GM12878 (cell line): ENCODE measurements around the gene TINCR. TPM values are rescaled to one million over a fixed set of nuclear protein-coding genes. Genes with fewer than 3 reads are reported as not detected.

Experiments
- ATAC-seq: fragments of 200-7000 bp; cut with Tn5 transposase; 3 replicates; pipeline ENCODE4 v1.9.1; 2020; ENCODE audit warnings: mild to moderate bottlenecking, moderate library complexity
- BruUV-seq: library from RNA; stranded (reverse); fragments of 400-500 nt; replicated peaks from 2 replicates; lab custom pipeline; 2021; lab: Mats Ljungman, UMichigan
- CTCF ChIA-PET: fragments of 300-600 bp; sonication (Branson Sonifier 250); formaldehyde crosslinking; extraction: SDS; loops from one replicate; lab custom pipeline; 2021; ENCODE audit warnings: inconsistent platforms; lab: Yijun Ruan, JAX
- POLR2A ChIA-PET: fragments of 350-600 bp; formaldehyde crosslinking; extraction: SDS; loops from one replicate; lab custom pipeline; 2021; ENCODE audit warnings: inconsistent platforms; lab: Charles Lee
- RAD21 ChIA-PET: fragments of 300-600 bp; sonication (Branson Sonifier 250); formaldehyde crosslinking; loops from one replicate; lab custom pipeline; 2023; ENCODE audit warnings: antibody characterized with exemption; ENCODE audit not compliant: unreplicated experiment; lab: Charles Lee
- SMC1A ChIA-PET: fragments of 300-600 bp; sonication (Branson Sonifier 250); formaldehyde crosslinking; loops from one replicate; lab custom pipeline; 2023; ENCODE audit not compliant: unreplicated experiment, uncharacterized antibody; lab: Charles Lee
- DNase-seq: peaks from one replicate; pipeline ENCODE4 v3.0.0-alpha.2; 2011; ENCODE audit warnings: low read depth, low spot score
- FAIRE-seq: peaks from 3 replicates; lab custom pipeline; 2011; peaks lifted over from hg19 to GRCh38; lab: Jason Lieb, UNC
- H2AFZ ChIP-seq: 2 replicates; pipeline ENCODE4 v1.6.0; 2011; ENCODE audit warnings: low read depth, low read length, control low read depth; ENCODE audit not compliant: control insufficient read depth
- H3K27ac ChIP-seq: 2 replicates; pipeline ENCODE4 v1.5.1; 2011; ENCODE audit warnings: control low read depth; ENCODE audit not compliant: control insufficient read depth, insufficient read depth
- H3K27me3 ChIP-seq, 2 experiments: replicated peaks in 1 of 2; 2 replicates each; pipeline versions ENCODE4 v1.6.0 to v1.6.1; 2011; ENCODE audit warnings: low read length in 1 of 2; ENCODE audit not compliant: control insufficient read depth in 2 of 2, insufficient read depth in 2 of 2
- H3K36me3 ChIP-seq, 2 experiments: 2 replicates each; pipeline ENCODE4 v1.5.1; 2011; ENCODE audit warnings: low read length in 1 of 2; ENCODE audit not compliant: control insufficient read depth in 2 of 2, insufficient read depth in 2 of 2
- H3K4me1 ChIP-seq: 2 replicates; pipeline ENCODE4 v1.6.1; 2011; ENCODE audit warnings: mild to moderate bottlenecking, low read length, moderate library complexity, mixed read lengths; ENCODE audit not compliant: control insufficient read depth, insufficient read depth
- H3K4me2 ChIP-seq: 2 replicates; pipeline ENCODE4 v1.6.0; 2011; ENCODE audit warnings: control low read depth; ENCODE audit not compliant: control insufficient read depth, insufficient read depth
- H3K4me3 ChIP-seq: fragments of 200-600 bp; sonication (generic); 2 replicates; pipeline ENCODE4 v1.5.1; 2016
- H3K79me2 ChIP-seq: 2 replicates; pipeline ENCODE4 v1.6.0; 2011; ENCODE audit warnings: low read length; ENCODE audit not compliant: control insufficient read depth, insufficient read depth
- H3K9ac ChIP-seq: 2 replicates; pipeline ENCODE4 v1.8.0; 2011; ENCODE audit warnings: low read length, control low read depth, mixed read lengths; ENCODE audit not compliant: control insufficient read depth, insufficient read depth
- H3K9me3 ChIP-seq: replicated peaks from 3 replicates; pipeline ENCODE4 v1.5.1; 2011; ENCODE audit warnings: mild to moderate bottlenecking, low read length; ENCODE audit not compliant: control insufficient read depth, insufficient read depth
- H4K20me1 ChIP-seq: 2 replicates; pipeline ENCODE4 v1.6.0; 2011; ENCODE audit not compliant: control insufficient read depth, insufficient read depth
- CHD1 ChIP-seq: IDR thresholded peaks from 2 replicates; pipeline ENCODE4 v1.6.1; 2012; ENCODE audit warnings: low read depth, low read length, improper control_type of control experiment
- CREB1 ChIP-seq: IDR thresholded peaks from 2 replicates; pipeline ENCODE4 v1.6.1; 2012; ENCODE audit warnings: low read depth, mild to moderate bottlenecking, inconsistent platforms
- CTCF ChIP-seq, 3 experiments: IDR thresholded peaks in 2 of 3; conservative IDR thresholded peaks in 1 of 3; 2 replicates each; pipeline ENCODE4 v1.5.1; 2011; ENCODE audit warnings: low read depth in 3 of 3, low read length in 3 of 3, mild to moderate bottlenecking in 3 of 3, control low read depth in 2 of 3, moderate library complexity in 2 of 3, inconsistent platforms in 1 of 3, mixed read lengths in 1 of 3; ENCODE audit not compliant: control insufficient read depth in 2 of 3, insufficient read depth in 1 of 3; ENCODE audit errors: extremely low read depth in 1 of 3
- CUX1 ChIP-seq: IDR thresholded peaks from 2 replicates; pipeline ENCODE4 v1.6.1; 2012; ENCODE audit warnings: improper control_type of control experiment, low read depth, low read length; ENCODE audit not compliant: insufficient replicate concordance
- ETV6 ChIP-seq, 2 experiments: fragments of 450-650 bp in 1 of 2; IDR thresholded peaks in 1 of 2; conservative IDR thresholded peaks in 1 of 2; 2 replicates each; pipeline ENCODE4 v1.6.1; 2014; ENCODE audit warnings: antibody characterized with exemption in 1 of 2, borderline replicate concordance in 1 of 2, low read depth in 1 of 2, mild to moderate bottlenecking in 1 of 2, moderate library complexity in 1 of 2
- KAT2A ChIP-seq: conservative IDR thresholded peaks from 2 replicates; pipeline ENCODE4 v1.6.1; 2011; ENCODE audit warnings: low read depth, low read length; ENCODE audit not compliant: control insufficient read depth
- MTA2 ChIP-seq: fragments of 450-650 bp; IDR thresholded peaks from 2 replicates; pipeline ENCODE4 v1.6.1; 2016; ENCODE audit warnings: low read depth, mild to moderate bottlenecking, moderate library complexity
- MYB ChIP-seq: fragments of 150-350 bp; IDR thresholded peaks from 2 replicates; pipeline ENCODE4 v1.6.1; 2014; ENCODE audit warnings: mild to moderate bottlenecking, low read depth, low read length, borderline replicate concordance
- NFXL1 ChIP-seq: fragments of 450-650 bp; IDR thresholded peaks from 2 replicates; pipeline ENCODE4 v1.6.1; 2017; ENCODE audit warnings: antibody characterized with exemption, mild to moderate bottlenecking, borderline replicate concordance
- PAX8 ChIP-seq: fragments of 450-650 bp; IDR thresholded peaks from 2 replicates; pipeline ENCODE4 v1.6.1; 2017; ENCODE audit warnings: mild to moderate bottlenecking, moderate library complexity
- PML ChIP-seq: IDR thresholded peaks from 2 replicates; pipeline ENCODE4 v1.6.1; 2012; ENCODE audit warnings: low read length, inconsistent platforms
- POLR2A ChIP-seq: IDR thresholded peaks from 2 replicates; pipeline ENCODE4 v1.6.1; 2011; ENCODE audit warnings: low read depth, mild to moderate bottlenecking, low read length
- SREBF1 ChIP-seq: IDR thresholded peaks from 2 replicates; pipeline ENCODE4 v1.6.1; 2012; ENCODE audit warnings: mild to moderate bottlenecking, low read length
- STAT1 ChIP-seq: fragments of 450-650 bp; conservative IDR thresholded peaks from 2 replicates; pipeline ENCODE4 v1.6.1; 2014; ENCODE audit warnings: antibody characterized with exemption, mild to moderate bottlenecking
- TAF1 ChIP-seq: IDR thresholded peaks from 2 replicates; pipeline ENCODE4 v1.6.1; 2011; ENCODE audit warnings: mild to moderate bottlenecking, low read depth, low read length, borderline replicate concordance
- ZNF274 ChIP-seq: IDR thresholded peaks from one replicate; pipeline ENCODE4 v1.8.0; 2011; ENCODE audit not compliant: insufficient read length, insufficient read depth
- ZZZ3 ChIP-seq: IDR thresholded peaks from 2 replicates; pipeline ENCODE4 v1.6.1; 2011; ENCODE audit warnings: low read depth; ENCODE audit not compliant: control insufficient read depth, insufficient read length
- WGBS: methylation state at CpG from one replicate; pipeline ENCODE4 v1.1.6; 2016; ENCODE audit warnings: low lambda C conversion rate; ENCODE audit not compliant: insufficient replicate concordance, insufficient coverage; ENCODE audit errors: missing lambda C conversion rate; 5-methylcytosine and 5-hydroxymethylcytosine counted together
- in situ Hi-C: fragments of 300-500 bp; cut with MboI; formaldehyde crosslinking; loops from 9 replicates; pipeline ENCODE4 v1.14.3; 2018; ENCODE audit warnings: mixed read lengths
- intact Hi-C: fragments of 100-400 bp; cut with micrococcal nuclease; formaldehyde crosslinking; loops from one replicate; pipeline ENCODE4 v1.14.2; 2022; ENCODE audit not compliant: unreplicated experiment
- polyA plus RNA-seq, 11 experiments: library from polyadenylated mRNA; depleted of rRNA in 4 of 11; unstranded in 6 of 11; stranded (reverse) in 5 of 11; fragments of >200 nt; fragmentation: Nextera tagmentation in 4 of 11; fragmentation: Illumina TruSeq in 1 of 11; extraction: Ambion mirVana in 4 of 11; extraction: Trizol in 1 of 11; gene quantifications; 1 replicate in 1 of 11; 2 replicates in 10 of 11; pipeline versions ENCODE4 v1.2.1 to v1.2.3, GENCODE V29; 2011 to 2016; ENCODE audit warnings: inconsistent platforms in 2 of 11, missing spikeins in 2 of 11, low read depth in 1 of 11
- total RNA-seq, 4 experiments: library from RNA; depleted of rRNA in 3 of 4; stranded (reverse); fragments of >200 nt in 3 of 4; fragmentation: Illumina TruSeq in 1 of 4; extraction: Trizol in 1 of 4; gene quantifications; 2 replicates each; pipeline versions ENCODE4 v1.2.1 to v1.2.3, GENCODE V29; 2013 to 2021

TINCR gene
- total and polyA plus RNA-seq, 10 of the 15 experiments (the other 5 are each of a cell fraction or from before 2014, with no cell fraction given) = 0.02 to 0.36 (median 0.06) TPM; not detected in 3

GRCh38 chr19:5553892-5554291, 13.9 kb downstream of the TINCR start:
- Histone ChIP-seq H3K9ac (no peak overlapping the region), H3K79me2 (no peaks in the 10 kb centered on the region), H3K4me1 (no peaks in the 10 kb centered on the region), H3K36me3 (no peaks in the 10 kb centered on the region), H3K9me3 (no peaks in the 10 kb centered on the region), H2AFZ (no peak overlapping the region), H3K4me2 (no peak overlapping the region), H4K20me1 (no peaks in the 10 kb centered on the region), H3K27me3 (no peaks in the 10 kb centered on the region), H3K4me3 (no peak overlapping the region), H3K27ac (no peak overlapping the region)
- FAIRE-seq (no peak), DNase-seq (no peak), ATAC-seq (no peak)
- no TSS peak for BruUV-seq
- CTCF ChIA-PET = no interaction called here
- POLR2A ChIA-PET = no interaction called here
- SMC1A ChIA-PET = no interaction called here
- in situ Hi-C loops = no loop called here
- WGBS = 42% methylated on average over 9 of the region's 9 CpGs
- TF ChIP-seq TAF1 (no peak), MTA2 (no peak), KAT2A (no peak), POLR2A (no peak), MYB (no peak), STAT1 (no peak), PML (no peak), CREB1 (no peak), SREBF1 (no peak), CTCF (IDR thresholded peaks at IDR 0.05 in 2 of 3, conservative IDR thresholded peaks at IDR 0.05 in 1 of 3; ENCODE audit: control insufficient read depth in 2 of 3, extremely low read depth in 1 of 3, insufficient read depth in 1 of 3, low read depth in 3 of 3, low read length in 3 of 3) (no peak), ETV6 (conservative IDR thresholded peaks at IDR 0.05 in 1 of 2, IDR thresholded peaks at IDR 0.05 in 1 of 2; ENCODE audit: borderline replicate concordance in 1 of 2, low read depth in 1 of 2) (no peak), NFXL1 (no peak), CHD1 (no peak), PAX8 (no peak), ZNF274 (no peak), ZZZ3 (no peak), CUX1 (no peak)
- RAD21 ChIA-PET = no interaction called here
- intact Hi-C loops = no loop called here
